DND-41 (cell line): ENCODE data around the gene VPS13C.

Experiments used
- ATAC-seq: fragments of 200-7000 bp; cut with Tn5 transposase; 3 replicates; pipeline ENCODE4 v1.9.1; 2021; ENCODE audit warnings: low read depth; ENCODE audit not compliant: insufficient read depth
- DNase-seq: peaks from one replicate; pipeline ENCODE4 v3.0.0-alpha.2; 2020
- H2AFZ ChIP-seq: 2 replicates; pipeline ENCODE4 v1.6.0; 2012; ENCODE audit warnings: low read depth, low read length
- H3K27ac ChIP-seq: 2 replicates; pipeline ENCODE4 v1.5.1; 2012; ENCODE audit warnings: low read length, inconsistent platforms
- H3K27me3 ChIP-seq: fragments of 200-600 bp; sonication (generic); 2 replicates; pipeline ENCODE4 v1.6.0; 2012; ENCODE audit warnings: low read length, mild to moderate bottlenecking, inconsistent platforms; ENCODE audit not compliant: insufficient read depth, poor library complexity
- H3K36me3 ChIP-seq: 2 replicates; pipeline ENCODE4 v1.5.1; 2012; ENCODE audit warnings: low read length, inconsistent platforms; ENCODE audit not compliant: insufficient read depth
- H3K4me1 ChIP-seq: 2 replicates; pipeline ENCODE4 v1.5.1; 2012; ENCODE audit warnings: mild to moderate bottlenecking, low read length; ENCODE audit not compliant: insufficient read depth
- H3K4me2 ChIP-seq: 2 replicates; pipeline ENCODE4 v1.6.0; 2012; ENCODE audit warnings: mild to moderate bottlenecking, moderate library complexity, low read length, inconsistent platforms; ENCODE audit not compliant: insufficient read depth
- H3K4me3 ChIP-seq, 2 experiments: fragments of 200-600 bp in 1 of 2; shearing (Covaris generic) in 1 of 2; 2 replicates each; pipeline ENCODE4 v1.5.1; 2012 to 2016; ENCODE audit warnings: inconsistent platforms in 2 of 2, low read length in 2 of 2, mild to moderate bottlenecking in 2 of 2, low read depth in 1 of 2, moderate library complexity in 1 of 2
- H3K79me2 ChIP-seq: 2 replicates; pipeline ENCODE4 v1.6.0; 2012; ENCODE audit warnings: low read length, inconsistent platforms; ENCODE audit not compliant: insufficient read depth
- H3K9ac ChIP-seq: 2 replicates; pipeline ENCODE4 v1.6.0; 2012; ENCODE audit warnings: low read depth, mild to moderate bottlenecking, inconsistent platforms, low read length, moderate library complexity
- H3K9me3 ChIP-seq: 2 replicates; pipeline ENCODE4 v1.5.1; 2012; ENCODE audit warnings: low read length, moderate library complexity, mild to moderate bottlenecking, inconsistent platforms; ENCODE audit not compliant: insufficient read depth, severe bottlenecking
- H4K20me1 ChIP-seq: 2 replicates; pipeline ENCODE4 v1.6.0; 2012; ENCODE audit warnings: low read length; ENCODE audit not compliant: insufficient read depth
- EZH2 ChIP-seq: IDR thresholded peaks from 3 replicates; pipeline ENCODE4 v1.6.1; 2012; ENCODE audit warnings: borderline replicate concordance, low read depth, mild to moderate bottlenecking, moderate library complexity, low read length, inconsistent platforms; ENCODE audit not compliant: severe bottlenecking
- TF ChIP-seq, protein P1 (sequence below): IDR thresholded peaks from 2 replicates; pipeline ENCODE4 v1.5.1; 2012; ENCODE audit warnings: borderline replicate concordance, low read length, moderate library complexity, mild to moderate bottlenecking; ENCODE audit not compliant: poor library complexity, severe bottlenecking; ENCODE audit errors: extremely low read depth

VPS13C gene

GRCh38 chr15:62079594-62079993 is 19.3 kb upstream of the VPS13C start:
- DNase-seq: no peak
- H3K79me2 ChIP-seq: no peaks in the 10 kb centered on the region
- no peaks in the 10 kb centered on the region for H3K4me1 ChIP-seq

GRCh38 chr15:62075595-62076277 is 15.5 kb upstream of the VPS13C start:
- Histone ChIP-seq H3K79me2 (no peaks in the 10 kb centered on the region), H3K4me1 (no peaks in the 10 kb centered on the region), H3K4me3 (no peak overlapping the region), H3K4me2 (no peak overlapping the region), H4K20me1 (no peaks in the 10 kb centered on the region), H3K27ac (no peak overlapping the region), H3K9ac (no peak overlapping the region), H2AFZ (no peak overlapping the region), H3K36me3 (no peaks in the 10 kb centered on the region), H3K27me3 (no peaks in the 10 kb centered on the region), H3K9me3 (no peaks in the 10 kb centered on the region)
- no peak for DNase-seq
- no peak for ATAC-seq
- TF ChIP-seq, protein P1, sequence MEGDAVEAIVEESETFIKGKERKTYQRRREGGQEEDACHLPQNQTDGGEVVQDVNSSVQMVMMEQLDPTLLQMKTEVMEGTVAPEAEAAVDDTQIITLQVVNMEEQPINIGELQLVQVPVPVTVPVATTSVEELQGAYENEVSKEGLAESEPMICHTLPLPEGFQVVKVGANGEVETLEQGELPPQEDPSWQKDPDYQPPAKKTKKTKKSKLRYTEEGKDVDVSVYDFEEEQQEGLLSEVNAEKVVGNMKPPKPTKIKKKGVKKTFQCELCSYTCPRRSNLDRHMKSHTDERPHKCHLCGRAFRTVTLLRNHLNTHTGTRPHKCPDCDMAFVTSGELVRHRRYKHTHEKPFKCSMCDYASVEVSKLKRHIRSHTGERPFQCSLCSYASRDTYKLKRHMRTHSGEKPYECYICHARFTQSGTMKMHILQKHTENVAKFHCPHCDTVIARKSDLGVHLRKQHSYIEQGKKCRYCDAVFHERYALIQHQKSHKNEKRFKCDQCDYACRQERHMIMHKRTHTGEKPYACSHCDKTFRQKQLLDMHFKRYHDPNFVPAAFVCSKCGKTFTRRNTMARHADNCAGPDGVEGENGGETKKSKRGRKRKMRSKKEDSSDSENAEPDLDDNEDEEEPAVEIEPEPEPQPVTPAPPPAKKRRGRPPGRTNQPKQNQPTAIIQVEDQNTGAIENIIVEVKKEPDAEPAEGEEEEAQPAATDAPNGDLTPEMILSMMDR: no peak
- no peak for TF ChIP-seq EZH2

More at GRCh38 chr15:62079594-62079993, 19.3 kb upstream of the VPS13C start:
- Histone ChIP-seq H3K27me3 (no peaks in the 10 kb centered on the region), H3K4me3 (no peak overlapping the region), H3K36me3 (no peaks in the 10 kb centered on the region), H4K20me1 (no peaks in the 10 kb centered on the region), H3K9me3 (no peaks in the 10 kb centered on the region), H3K4me2 (no peak overlapping the region), H2AFZ (no peak overlapping the region), H3K27ac (no peak overlapping the region), H3K9ac (no peak overlapping the region)
- no peak for ATAC-seq
- TF ChIP-seq EZH2: no peak
- TF ChIP-seq, protein P1: no peak

GRCh38 chr15:62071711-62072308 is 11.6 kb upstream of the VPS13C start:
- Histone ChIP-seq H4K20me1 (no peaks in the 10 kb centered on the region), H3K79me2 (no peaks in the 10 kb centered on the region), H3K27me3 (no peaks in the 10 kb centered on the region), H2AFZ (no peak overlapping the region), H3K9ac (no peak overlapping the region), H3K4me2 (no peak overlapping the region), H3K9me3 (no peaks in the 10 kb centered on the region), H3K4me1 (no peaks in the 10 kb centered on the region), H3K36me3 (no peaks in the 10 kb centered on the region), H3K4me3 (no peak overlapping the region), H3K27ac (no peak overlapping the region)
- TF ChIP-seq, protein P1: peak; percentile 67
- TF ChIP-seq EZH2: no peak
- ATAC-seq (no peak), DNase-seq (no peak)
